ENCODE measurements around the gene SPATA32.

SPATA32 gene

DNA sequence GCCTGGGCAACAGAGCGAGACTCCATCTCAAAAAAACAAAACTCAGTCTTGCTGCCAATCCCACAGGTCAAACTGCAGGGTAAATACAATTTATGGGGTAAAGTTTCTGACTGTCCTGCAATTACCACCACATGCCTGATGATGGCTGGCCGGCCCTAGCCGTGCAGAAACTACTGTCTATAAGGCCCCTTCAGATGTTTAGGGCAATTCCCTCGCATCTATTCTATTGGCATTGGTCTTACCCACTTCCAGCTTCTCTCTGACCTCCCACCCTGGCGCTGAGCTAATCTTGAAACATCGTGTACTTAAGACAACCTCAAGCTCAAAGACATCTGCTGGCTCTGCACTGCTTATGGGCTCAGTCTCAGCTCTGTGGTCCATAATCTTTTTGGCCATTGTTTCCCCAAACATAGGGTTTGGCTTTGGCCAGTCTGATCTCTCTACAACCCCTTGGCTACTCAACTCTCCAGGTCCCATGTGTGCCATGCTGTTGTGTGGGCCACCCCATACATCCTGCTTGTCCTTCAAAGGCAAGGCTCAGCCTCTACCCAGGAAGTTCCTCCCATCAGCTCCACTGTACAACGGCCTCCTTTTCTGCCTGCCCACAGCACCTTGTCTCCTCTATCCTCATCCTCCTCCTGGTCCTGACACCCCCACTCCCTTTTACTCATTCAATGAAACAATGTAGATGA, 38.3 kb upstream of the SPATA32 start:
- Histone ChIP-seq H3K27me3 (no peaks in the 10 kb centered on the region), H3K27ac (peak overlapping the region; percentile 24 to 90 (median 67); a peak in 18 of 22 replicates), H3K9me3 (replicated peaks in 1 of 11) (no peaks in the 10 kb centered on the region), H3K4me2 (peak overlapping the region; percentile 75 to 97 (median 86)), H4K20me1 (peaks cover 0 to 59% (median 19%) of the 10 kb centered on the region in 11 experiments; a peak in 13 of 22 replicates), H3K36me3 (peaks cover 0 to 12% (median 5%) of the 10 kb centered on the region in 11 experiments; a peak in 6 of 22 replicates), H3K4me3 (no peak overlapping the region), H3K4me1 (peaks cover 97 to 100% (median 99%) of the 10 kb centered on the region in 10 experiments), H3K9ac (peak overlapping the region in 10 of 11 experiments; percentile 20 to 77 (median 64); a peak in 16 of 22 replicates)
- no peak for TF ChIP-seq Cebpa-rat (IDR thresholded peaks at IDR 0.05)

DNA sequence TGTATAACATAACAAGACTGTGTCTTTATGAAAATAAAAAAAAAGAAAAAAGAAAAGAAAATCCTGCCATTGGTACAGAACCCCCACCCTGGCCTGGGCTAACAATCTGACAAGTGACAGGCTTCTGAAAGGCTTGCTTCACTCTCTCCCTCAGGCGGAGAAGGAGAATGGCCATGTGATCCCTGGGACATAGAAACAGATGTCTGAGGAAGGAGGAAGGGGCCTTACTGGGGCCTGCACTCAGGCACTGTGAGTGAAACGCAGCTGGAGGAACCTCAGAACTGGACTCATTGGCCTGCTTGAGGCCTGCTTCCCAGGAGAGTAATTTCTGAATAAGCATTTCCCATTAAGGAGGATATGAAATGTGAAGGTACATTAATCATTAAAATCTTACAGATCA, 37.5 kb upstream of the SPATA32 start:
- peaks cover 0 to 14% (median 4%) of the 10 kb centered on the region in 11 experiments; a peak in 9 of 22 replicates for H3K36me3 ChIP-seq
- H3K4me2 ChIP-seq, result peak overlapping the region; percentile 75 to 97 (median 86)
- peak overlapping the region; percentile 20 to 77 (median 62); a peak in 19 of 22 replicates for H3K9ac ChIP-seq
- TF ChIP-seq Cebpa-rat (IDR thresholded peaks at IDR 0.05), result peak in 1 of 11 experiments; percentile 59; a peak in 1 of 22 replicates
- peaks cover 97 to 100% (median 99%) of the 10 kb centered on the region in 10 experiments for H3K4me1 ChIP-seq
- H3K27ac ChIP-seq, result peak overlapping the region; percentile 24 to 90 (median 67); a peak in 20 of 22 replicates
- H3K9me3 ChIP-seq (replicated peaks in 1 of 11), result no peaks in the 10 kb centered on the region
- no peaks in the 10 kb centered on the region for H3K27me3 ChIP-seq
- peaks cover 0 to 66% (median 27%) of the 10 kb centered on the region in 11 experiments; a peak in 13 of 22 replicates for H4K20me1 ChIP-seq
- peak overlapping the region in 1 of 10 experiments; percentile 13; a peak in 1 of 20 replicates for H3K4me3 ChIP-seq

DNA sequence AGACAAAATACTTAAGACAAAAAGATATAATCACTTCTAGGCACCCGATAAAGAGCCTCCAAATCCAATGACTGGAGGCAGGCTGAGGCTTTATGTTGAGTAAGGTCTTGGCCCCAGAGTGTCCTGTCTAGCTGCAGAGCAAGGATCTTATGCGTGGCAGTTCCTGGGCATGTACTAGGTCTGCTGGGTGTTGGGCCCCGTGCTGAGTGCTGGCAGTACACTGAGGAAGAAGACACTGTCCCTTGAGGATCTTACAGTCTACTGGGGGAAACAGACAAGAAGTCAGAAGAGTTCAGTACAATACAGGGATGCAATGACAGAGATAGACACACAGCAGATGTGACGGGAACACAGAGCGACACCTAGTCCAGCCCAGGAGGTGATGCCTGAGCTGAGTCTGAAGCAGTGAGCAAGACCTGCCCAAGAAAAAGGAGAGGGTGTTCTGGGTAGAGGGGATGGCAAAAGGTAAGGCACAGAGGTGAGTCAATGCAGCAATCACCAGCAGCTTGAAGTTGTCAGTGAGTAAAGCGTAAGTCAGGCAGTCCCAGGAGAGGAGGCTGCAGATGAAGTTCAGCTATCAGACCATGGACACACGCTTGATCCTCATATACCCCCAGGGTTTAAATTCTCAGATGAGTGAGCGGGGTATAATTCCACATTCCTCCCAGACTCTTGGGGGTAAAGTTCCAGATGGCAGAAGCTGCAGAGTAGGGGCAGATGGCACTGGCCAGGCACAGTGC, 36.8 kb upstream of the SPATA32 start:
- Histone ChIP-seq H3K9ac (peak overlapping the region; percentile 20 to 77 (median 62); a peak in 19 of 22 replicates), H4K20me1 (peaks cover 0 to 72% (median 34%) of the 10 kb centered on the region in 11 experiments; a peak in 13 of 22 replicates)
- no peak for TF ChIP-seq Cebpa-rat (IDR thresholded peaks at IDR 0.05)

DNA sequence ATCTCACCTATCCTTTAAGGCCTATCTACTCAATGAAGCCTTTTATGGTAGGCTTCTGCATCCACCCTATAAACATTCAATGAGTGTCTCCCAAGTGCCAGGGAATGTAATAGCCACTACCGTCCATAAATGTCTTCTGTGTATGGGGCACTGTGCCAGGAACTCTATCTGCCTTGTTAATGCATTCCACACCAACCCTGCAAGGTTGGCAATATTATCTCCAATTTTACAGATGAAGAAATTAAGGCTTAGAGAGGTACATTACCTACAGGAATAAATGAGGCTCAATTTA, 34.9 kb upstream of the SPATA32 start:
- Histone ChIP-seq H3K4me1 (peaks cover 97 to 100% (median 99%) of the 10 kb centered on the region in 10 experiments), H3K27ac (peak overlapping the region; percentile 31 to 90 (median 71); a peak in 19 of 22 replicates), H3K36me3 (peaks cover 0 to 29% (median 8%) of the 10 kb centered on the region in 11 experiments; a peak in 11 of 22 replicates), H3K9me3 (replicated peaks in 1 of 11) (no peaks in the 10 kb centered on the region), H3K27me3 (no peaks in the 10 kb centered on the region), H4K20me1 (peaks cover 0 to 78% (median 52%) of the 10 kb centered on the region in 11 experiments; a peak in 18 of 22 replicates), H3K9ac (peak overlapping the region in 7 of 11 experiments; percentile 28 to 66 (median 53); a peak in 12 of 22 replicates), H3K4me2 (peak overlapping the region; percentile 75 to 97 (median 86)), H3K4me3 (no peak overlapping the region)
- TF ChIP-seq Cebpa-rat (IDR thresholded peaks at IDR 0.05), result no peak

More for the DNA sequence above, 36.8 kb upstream of the SPATA32 start:
- Histone ChIP-seq H3K4me3 (peak overlapping the region in 1 of 10 experiments; percentile 13; a peak in 3 of 20 replicates), H3K36me3 (peaks cover 0 to 14% (median 4%) of the 10 kb centered on the region in 11 experiments; a peak in 8 of 22 replicates), H3K9me3 (replicated peaks in 1 of 11) (no peaks in the 10 kb centered on the region), H3K4me1 (peaks cover 97 to 100% (median 99%) of the 10 kb centered on the region in 10 experiments), H3K27ac (peak overlapping the region; percentile 24 to 90 (median 67); a peak in 20 of 22 replicates), H3K4me2 (peak overlapping the region; percentile 75 to 97 (median 86)), H3K27me3 (no peaks in the 10 kb centered on the region)

DNA sequence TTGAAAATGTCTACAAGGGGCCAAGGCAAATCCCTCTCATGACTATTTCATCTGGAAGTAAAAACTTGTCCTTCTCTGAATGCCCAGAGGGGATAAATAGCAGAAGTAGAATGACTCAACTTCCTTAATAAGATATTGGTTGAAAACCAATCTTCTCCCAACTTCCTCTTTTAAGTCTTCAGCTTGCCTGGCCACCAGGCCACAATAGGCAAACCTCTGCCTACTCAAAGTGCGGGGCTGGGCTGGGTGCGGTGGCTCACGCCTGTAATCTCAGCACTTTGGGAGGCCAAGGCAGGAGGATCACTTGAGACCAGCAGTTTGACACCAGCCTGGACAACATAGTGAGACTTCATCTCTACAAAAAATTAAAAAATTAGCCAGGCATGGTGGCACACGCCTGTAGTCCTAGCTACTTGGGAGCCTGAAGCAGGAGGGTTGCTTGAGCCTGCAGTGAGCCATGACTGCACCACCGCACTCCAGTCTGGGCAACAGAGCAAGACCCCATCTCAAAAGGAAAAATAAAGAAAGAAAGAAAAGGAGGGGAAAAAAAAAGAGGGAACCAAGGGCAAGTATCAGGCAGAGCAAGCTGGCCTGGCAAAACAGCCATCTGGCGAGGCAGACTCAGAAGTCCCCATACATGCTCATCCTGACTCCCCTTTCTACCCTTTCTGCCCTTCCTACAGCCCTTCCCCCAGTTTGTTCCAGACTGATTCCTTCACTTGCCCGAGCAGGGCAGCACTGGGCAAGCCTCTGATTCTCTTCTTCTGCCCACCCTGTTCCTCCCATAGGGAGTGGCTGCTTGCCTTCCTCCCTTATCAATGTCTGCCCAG, 34.3 kb upstream of the SPATA32 start:
- peaks cover 98 to 100% (median 99%) of the 10 kb centered on the region in 10 experiments for H3K4me1 ChIP-seq
- peak overlapping the region in 2 of 10 experiments; percentile 9 to 19; a peak in 2 of 20 replicates for H3K4me3 ChIP-seq

DNA sequence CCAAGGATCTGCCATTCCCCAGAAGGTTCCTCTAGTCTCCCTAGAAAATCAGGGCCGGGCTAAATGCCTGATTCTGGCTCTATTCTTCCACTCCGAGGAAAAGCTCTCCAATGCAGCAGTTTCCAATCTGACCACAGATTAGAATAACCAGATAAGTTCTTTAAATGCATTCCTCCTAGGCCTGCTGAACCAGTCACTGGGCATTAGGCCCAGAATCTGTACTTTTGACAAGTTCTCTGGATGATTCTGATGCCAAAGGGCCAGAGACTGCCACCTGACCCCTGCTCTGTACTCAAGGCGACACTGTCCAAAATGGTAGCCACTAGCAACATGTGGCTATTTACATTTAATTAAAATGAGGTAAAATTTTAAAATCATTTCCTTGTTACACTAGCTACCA, 32.6 kb upstream of the SPATA32 start:
- Histone ChIP-seq H3K9ac (peak overlapping the region in 2 of 11 experiments; percentile 2 to 59; a peak in 3 of 22 replicates), H3K27me3 (no peaks in the 10 kb centered on the region), H3K4me3 (no peak overlapping the region), H4K20me1 (peaks cover 0 to 87% (median 66%) of the 10 kb centered on the region in 11 experiments; a peak in 18 of 22 replicates), H3K4me1 (peaks cover 98 to 100% (median 99%) of the 10 kb centered on the region in 10 experiments), H3K9me3 (replicated peaks in 1 of 11) (no peaks in the 10 kb centered on the region), H3K4me2 (peak overlapping the region; percentile 75 to 97 (median 92)), H3K27ac (peak overlapping the region in 8 of 11 experiments; percentile 47 to 90 (median 80); a peak in 14 of 22 replicates), H3K36me3 (peaks cover 0 to 45% (median 19%) of the 10 kb centered on the region in 11 experiments; a peak in 14 of 22 replicates)
- no peak for TF ChIP-seq Cebpa-rat (IDR thresholded peaks at IDR 0.05)

More for the DNA sequence above, 34.3 kb upstream of the SPATA32 start:
- TF ChIP-seq Cebpa-rat (IDR thresholded peaks at IDR 0.05), result no peak
- Histone ChIP-seq H3K36me3 (peaks cover 0 to 29% (median 8%) of the 10 kb centered on the region in 11 experiments; a peak in 11 of 22 replicates), H3K9me3 (replicated peaks in 1 of 11) (no peaks in the 10 kb centered on the region), H3K27me3 (no peaks in the 10 kb centered on the region), H3K27ac (peak overlapping the region; percentile 31 to 90 (median 74); a peak in 20 of 22 replicates), H3K4me2 (peak overlapping the region; percentile 75 to 97 (median 92)), H4K20me1 (peaks cover 0 to 83% (median 55%) of the 10 kb centered on the region in 11 experiments; a peak in 18 of 22 replicates), H3K9ac (peak overlapping the region in 9 of 11 experiments; percentile 27 to 69 (median 56); a peak in 15 of 22 replicates)

DNA sequence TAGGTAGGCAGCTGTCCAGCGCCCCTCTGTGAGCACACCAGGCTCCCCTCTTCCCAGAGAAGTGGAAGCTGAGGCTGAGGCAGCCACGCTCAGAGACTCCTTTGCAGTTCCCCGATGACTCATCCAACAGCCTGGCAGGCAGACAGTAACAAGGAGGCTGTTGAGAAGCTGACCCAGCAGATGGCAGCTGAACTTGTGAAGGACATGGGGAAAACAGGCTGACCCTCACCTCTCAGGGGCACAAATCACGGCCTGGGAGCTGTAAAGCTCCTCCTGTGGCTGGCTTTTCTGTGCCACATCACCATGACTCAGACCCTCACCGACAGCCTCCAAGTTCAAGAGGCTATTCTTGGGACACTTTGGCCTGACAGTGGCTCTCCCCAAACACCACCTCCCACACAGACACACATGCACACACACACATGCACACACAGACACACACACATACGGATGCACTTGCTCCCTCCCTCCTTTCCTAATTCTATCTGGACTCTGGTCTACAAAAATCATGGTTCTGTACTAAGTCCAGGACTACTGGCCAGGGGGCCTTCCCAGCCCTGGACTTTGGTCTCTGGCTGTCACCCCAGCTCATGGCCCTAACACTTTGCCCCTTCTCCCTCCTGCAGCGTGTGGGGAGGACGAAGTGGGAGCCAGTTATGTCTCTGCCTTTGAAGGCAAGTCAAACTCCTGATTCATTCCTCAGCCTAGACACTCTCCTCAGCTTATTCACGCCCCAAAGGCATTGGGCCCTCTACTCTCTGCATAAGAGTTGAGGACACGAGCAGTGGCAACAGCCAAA, 31.7 kb upstream of the SPATA32 start:
- Histone ChIP-seq H3K9me3 (replicated peaks in 1 of 11) (no peaks in the 10 kb centered on the region), H3K9ac (peak overlapping the region in 9 of 11 experiments; percentile 13 to 59 (median 25); a peak in 13 of 22 replicates), H3K4me1 (peaks cover 98 to 100% (median 99%) of the 10 kb centered on the region in 10 experiments), H4K20me1 (peaks cover 0 to 87% (median 66%) of the 10 kb centered on the region in 11 experiments; a peak in 18 of 22 replicates), H3K4me3 (no peak overlapping the region), H3K36me3 (peaks cover 8 to 54% (median 24%) of the 10 kb centered on the region in 11 experiments; a peak in 17 of 22 replicates), H3K4me2 (peak overlapping the region; percentile 75 to 97 (median 92)), H3K27ac (peak overlapping the region; percentile 16 to 90 (median 66); a peak in 20 of 22 replicates), H3K27me3 (no peaks in the 10 kb centered on the region)
- TF ChIP-seq Cebpa-rat (IDR thresholded peaks at IDR 0.05), result no peak
